Measurements from ENCODE around the gene PPP3CA. TPM values are rescaled to one million over a fixed set of nuclear protein-coding genes. Genes with fewer than 3 reads are reported as not detected.

PPP3CA gene
- total RNA-seq, 4 donors from 2014 or later = 32.7 to 45.1 (median 44.0) TPM

DNA sequence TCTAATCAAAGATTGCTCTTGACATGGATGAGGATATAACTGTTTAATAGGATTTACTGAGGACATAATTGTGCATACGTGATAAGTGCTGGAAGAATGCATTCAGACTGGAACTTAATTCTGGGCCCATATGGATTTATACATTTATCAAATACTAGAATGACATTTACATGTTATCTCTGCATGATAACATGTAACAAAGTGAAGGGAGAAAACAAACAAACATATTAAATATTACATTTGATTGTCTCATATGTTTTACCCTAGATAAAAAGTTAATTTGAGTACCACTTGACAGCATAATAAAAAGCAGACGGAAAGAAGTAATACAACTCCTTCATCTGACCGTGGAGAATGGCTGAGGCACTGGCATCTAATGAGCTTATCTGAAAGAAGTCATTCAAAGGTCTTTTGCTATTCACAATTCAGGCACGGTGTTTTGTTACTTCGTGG, 297.8 kb downstream of the PPP3CA start:
- TF ChIP-seq EP300 (IDR thresholded peaks at IDR 0.05) = no peak
- no peak for TF ChIP-seq POLR2A (IDR thresholded peaks at IDR 0.05)
- TF ChIP-seq, protein P1, sequence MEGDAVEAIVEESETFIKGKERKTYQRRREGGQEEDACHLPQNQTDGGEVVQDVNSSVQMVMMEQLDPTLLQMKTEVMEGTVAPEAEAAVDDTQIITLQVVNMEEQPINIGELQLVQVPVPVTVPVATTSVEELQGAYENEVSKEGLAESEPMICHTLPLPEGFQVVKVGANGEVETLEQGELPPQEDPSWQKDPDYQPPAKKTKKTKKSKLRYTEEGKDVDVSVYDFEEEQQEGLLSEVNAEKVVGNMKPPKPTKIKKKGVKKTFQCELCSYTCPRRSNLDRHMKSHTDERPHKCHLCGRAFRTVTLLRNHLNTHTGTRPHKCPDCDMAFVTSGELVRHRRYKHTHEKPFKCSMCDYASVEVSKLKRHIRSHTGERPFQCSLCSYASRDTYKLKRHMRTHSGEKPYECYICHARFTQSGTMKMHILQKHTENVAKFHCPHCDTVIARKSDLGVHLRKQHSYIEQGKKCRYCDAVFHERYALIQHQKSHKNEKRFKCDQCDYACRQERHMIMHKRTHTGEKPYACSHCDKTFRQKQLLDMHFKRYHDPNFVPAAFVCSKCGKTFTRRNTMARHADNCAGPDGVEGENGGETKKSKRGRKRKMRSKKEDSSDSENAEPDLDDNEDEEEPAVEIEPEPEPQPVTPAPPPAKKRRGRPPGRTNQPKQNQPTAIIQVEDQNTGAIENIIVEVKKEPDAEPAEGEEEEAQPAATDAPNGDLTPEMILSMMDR (IDR thresholded peaks at IDR 0.05) = no peak
- 62 to 63% methylated on average over 5 of the region's 5 CpGs for WGBS, 2 donors
- no peaks in the 10 kb centered on the region for H3K9me3 ChIP-seq
- no peaks in the 10 kb centered on the region for H3K27me3 ChIP-seq
- H3K4me3 ChIP-seq = no peak overlapping the region
- DNase-seq (ENCODE audit: low spot score in 2 of 2) = no peak
- H3K4me1 ChIP-seq = peaks cover 0 to 20% (median 0%) of the 10 kb centered on the region in 4 donors
- no peak overlapping the region for H3K27ac ChIP-seq
- H3K36me3 ChIP-seq = no peaks in the 10 kb centered on the region

DNA sequence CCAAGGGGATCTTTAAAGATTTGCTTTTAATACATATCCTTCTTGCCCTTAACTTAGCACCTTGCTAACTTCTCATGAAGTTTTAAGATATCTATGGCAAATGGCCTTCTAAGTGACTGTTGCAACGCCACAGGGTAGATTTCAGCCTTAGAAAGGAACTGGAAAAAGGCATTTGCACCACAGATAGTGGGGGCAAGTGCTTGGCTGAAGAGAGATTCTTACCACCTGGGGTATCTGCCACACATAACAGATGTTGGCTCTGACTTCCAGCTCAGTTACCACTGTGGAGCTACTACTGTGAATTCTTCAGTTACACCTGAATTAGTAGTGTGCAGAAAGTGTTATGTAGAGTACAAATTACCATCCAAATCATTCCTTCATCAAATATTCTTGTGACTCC, 302.6 kb downstream of the PPP3CA start:
- Histone ChIP-seq H3K36me3 (no peaks in the 10 kb centered on the region), H3K27me3 (no peaks in the 10 kb centered on the region), H3K27ac (no peak overlapping the region), H3K4me3 (no peak overlapping the region), H3K4me1 (no peaks in the 10 kb centered on the region), H3K9me3 (no peaks in the 10 kb centered on the region)
- DNase-seq (ENCODE audit: low spot score in 2 of 2) = no peak
- WGBS, 2 donors = 85 to 97% methylated on average over 1 of the region's 1 CpG
- no peak for TF ChIP-seq POLR2A (IDR thresholded peaks at IDR 0.05)
- TF ChIP-seq, protein P1 (IDR thresholded peaks at IDR 0.05) = no peak
- TF ChIP-seq EP300 (IDR thresholded peaks at IDR 0.05) = no peak

DNA sequence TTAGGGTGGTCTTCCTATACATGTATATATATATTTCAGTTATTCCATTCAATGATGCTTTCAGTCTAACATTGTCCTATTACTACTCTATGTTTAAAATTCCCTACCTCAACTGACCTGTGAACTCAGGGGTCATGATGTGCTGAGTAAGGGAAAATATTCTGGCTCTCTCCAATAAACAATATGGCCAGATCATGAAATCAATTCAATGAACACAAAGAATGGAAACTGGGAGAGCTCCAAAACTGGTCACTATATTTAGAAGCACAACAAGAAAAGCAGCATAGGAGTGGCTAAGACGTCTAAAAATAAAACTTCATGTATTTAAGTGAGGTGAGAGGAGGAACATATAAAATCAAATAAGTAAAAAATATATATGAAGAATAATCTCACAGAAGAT, 304.5 kb downstream of the PPP3CA start:
- no peak for DNase-seq (ENCODE audit: low spot score in 2 of 2)
- Histone ChIP-seq H3K27me3 (no peaks in the 10 kb centered on the region), H3K4me3 (no peak overlapping the region), H3K9me3 (no peaks in the 10 kb centered on the region), H3K27ac (no peak overlapping the region), H3K4me1 (no peaks in the 10 kb centered on the region), H3K36me3 (peaks cover 0 to 8% (median 0%) of the 10 kb centered on the region in 3 donors)
- WGBS, 2 donors = 53 to 62% methylated on average over 1 of the region's 1 CpG
- no peak for TF ChIP-seq EP300 (IDR thresholded peaks at IDR 0.05)
- TF ChIP-seq, protein P1 (IDR thresholded peaks at IDR 0.05) = no peak
- TF ChIP-seq POLR2A (IDR thresholded peaks at IDR 0.05) = no peak

DNA sequence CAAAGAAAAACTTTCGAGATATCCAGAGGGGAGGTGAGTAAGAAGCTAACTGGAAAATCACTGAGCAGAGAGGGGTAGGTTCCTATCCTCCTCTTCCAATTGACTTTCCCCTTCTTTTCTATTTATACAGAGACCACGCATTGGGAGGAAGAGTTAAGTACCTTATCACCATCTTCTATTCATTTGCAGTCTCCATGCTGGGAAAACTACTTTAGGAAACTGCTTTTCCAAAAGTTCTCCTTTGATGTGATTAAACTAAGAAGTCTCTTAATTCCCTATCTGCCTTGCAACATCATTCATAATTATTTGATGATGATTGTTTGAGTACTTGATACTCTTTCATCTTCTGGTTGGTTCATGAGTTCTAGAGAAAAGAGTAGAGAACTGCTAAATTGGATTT, 306.6 kb downstream of the PPP3CA start:
- peaks cover 0 to 18% (median 0%) of the 10 kb centered on the region in 3 donors for H3K36me3 ChIP-seq
- H3K27ac ChIP-seq = no peak overlapping the region
- no peak for DNase-seq (ENCODE audit: low spot score in 2 of 2)
- no peak overlapping the region for H3K4me3 ChIP-seq
- WGBS, 2 donors = 57 to 72% methylated on average over 2 of the region's 2 CpGs
- no peaks in the 10 kb centered on the region for H3K9me3 ChIP-seq
- H3K27me3 ChIP-seq = no peaks in the 10 kb centered on the region
- H3K4me1 ChIP-seq = no peaks in the 10 kb centered on the region
- TF ChIP-seq, protein P1 (IDR thresholded peaks at IDR 0.05) = no peak
- TF ChIP-seq EP300 (IDR thresholded peaks at IDR 0.05) = no peak
- no peak for TF ChIP-seq POLR2A (IDR thresholded peaks at IDR 0.05)

DNA sequence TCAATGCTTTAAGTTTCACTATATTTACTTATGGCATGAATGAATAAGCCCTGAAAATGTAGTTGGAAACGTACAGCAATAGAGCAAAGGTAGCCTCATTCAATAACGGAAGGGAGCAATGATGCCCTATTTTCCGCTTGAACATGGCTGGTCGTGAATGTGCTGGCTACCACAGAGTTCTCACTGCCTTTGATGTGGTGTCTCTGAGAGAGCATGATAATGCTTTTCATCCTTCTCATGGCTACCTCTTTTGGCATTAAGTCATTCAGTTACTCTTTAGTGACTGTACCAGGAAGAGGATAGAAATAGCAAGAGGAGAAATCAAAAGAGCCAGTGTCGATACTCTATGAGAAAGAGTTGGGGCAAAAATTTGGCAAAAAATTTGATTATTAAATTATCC, 308.0 kb downstream of the PPP3CA start:
- no peak for DNase-seq (ENCODE audit: low spot score in 2 of 2)
- Histone ChIP-seq H3K9me3 (no peaks in the 10 kb centered on the region), H3K4me1 (no peaks in the 10 kb centered on the region), H3K27ac (no peak overlapping the region), H3K36me3 (peaks cover 0 to 18% (median 0%) of the 10 kb centered on the region in 3 donors), H3K4me3 (no peak overlapping the region), H3K27me3 (no peaks in the 10 kb centered on the region)
- TF ChIP-seq, protein P1 (IDR thresholded peaks at IDR 0.05) = no peak
- TF ChIP-seq POLR2A (IDR thresholded peaks at IDR 0.05) = no peak
- TF ChIP-seq EP300 (IDR thresholded peaks at IDR 0.05) = no peak
- WGBS, 2 donors = 92 to 94% methylated on average over 5 of the region's 5 CpGs

All from tibial nerve (tissue), 4 donors.